HL-60 (cell line): ENCODE results near the gene SLC8A2.

Experiments
- DNase-seq, 2 experiments: peaks; one replicate each; pipeline ENCODE4 v3.0.0-alpha.2; 2010 to 2020; ENCODE audit warnings: low read depth in 1 of 2, low spot score in 1 of 2
- H3K27ac ChIP-seq: fragments of 250-450 bp; sonication (Bioruptor Pico); replicated peaks from 2 replicates; pipeline ENCODE4 v1.5.1; 2020; ENCODE audit warnings: mild to moderate bottlenecking, moderate library complexity
- H3K27me3 ChIP-seq: fragments of 250-450 bp; sonication (Bioruptor Pico); 2 replicates; pipeline ENCODE4 v1.5.1; 2021; ENCODE audit warnings: mild to moderate bottlenecking, moderate library complexity; ENCODE audit not compliant: insufficient read depth, poor library complexity, severe bottlenecking
- H3K4me3 ChIP-seq: replicated peaks from 2 replicates; pipeline ENCODE4 v1.5.1; 2011; ENCODE audit warnings: mild to moderate bottlenecking, control low read depth, low read length; ENCODE audit not compliant: insufficient read depth
- GABPA ChIP-seq: IDR thresholded peaks from 2 replicates; pipeline ENCODE4 v1.6.1; 2012; ENCODE audit warnings: low read depth
- POLR2AphosphoS5 ChIP-seq: IDR thresholded peaks from 2 replicates; pipeline ENCODE4 v1.6.1; 2012; ENCODE audit warnings: low read depth
- SPI1 ChIP-seq: IDR thresholded peaks from 2 replicates; pipeline ENCODE4 v1.6.1; 2012; ENCODE audit warnings: low read depth, mild to moderate bottlenecking, borderline replicate concordance
- TF ChIP-seq, protein P1 (sequence below): IDR thresholded peaks from one replicate; pipeline ENCODE4 v1.5.1; 2011; ENCODE audit warnings: low read length, control low read depth, inconsistent platforms; ENCODE audit not compliant: insufficient read depth
- TF ChIP-seq, protein P2 (sequence below): IDR thresholded peaks from 2 replicates; pipeline ENCODE4 v1.6.1; 2012; ENCODE audit warnings: low read depth; ENCODE audit not compliant: insufficient replicate concordance

The SLC8A2 gene

DNA sequence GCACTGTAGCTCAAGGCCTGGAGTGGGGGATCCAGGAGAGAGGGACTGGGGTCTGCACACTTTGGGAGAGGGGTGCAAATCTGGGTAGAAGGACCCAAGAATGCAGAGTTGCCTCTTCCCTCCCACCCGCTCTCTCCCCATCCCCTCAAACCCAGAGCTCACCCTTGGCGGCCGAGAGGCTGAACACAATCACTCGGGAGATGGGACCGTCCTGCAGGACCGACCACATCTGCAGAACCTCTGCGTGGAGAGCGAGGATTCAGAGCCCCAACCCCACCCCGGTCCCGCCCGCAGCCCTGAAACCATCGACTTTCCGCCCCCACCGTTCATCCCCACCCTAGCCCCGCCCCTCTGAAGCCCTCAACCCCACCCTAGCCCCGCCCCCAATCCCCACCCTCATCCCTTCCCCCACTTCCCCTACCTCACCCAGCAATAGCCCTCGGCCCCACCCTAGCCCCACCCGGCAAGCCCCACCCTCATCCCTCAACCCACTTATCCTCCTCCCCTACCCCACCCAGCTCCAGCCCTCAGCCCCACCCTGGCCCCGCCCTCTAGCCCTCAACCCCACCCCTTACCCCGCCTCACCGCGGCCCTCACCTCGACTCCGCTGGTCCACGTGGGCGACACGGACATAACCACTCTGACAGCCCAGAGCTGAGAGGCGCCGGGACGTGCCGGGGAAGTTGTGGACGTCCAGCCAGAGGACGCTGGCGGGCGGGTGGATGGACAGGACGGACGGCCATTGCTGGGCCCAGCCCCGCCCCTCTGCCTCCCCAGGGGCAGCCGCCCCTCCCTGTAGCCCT, 8.2 kb upstream of the SLC8A2 start:
- no peak for DNase-seq
- Histone ChIP-seq H3K27ac (no peak overlapping the region), H3K27me3 (no peaks in the 10 kb centered on the region), H3K4me3 (no peak overlapping the region)
- TF ChIP-seq SPI1: no peak
- no peak for TF ChIP-seq POLR2AphosphoS5
- TF ChIP-seq, protein P1, sequence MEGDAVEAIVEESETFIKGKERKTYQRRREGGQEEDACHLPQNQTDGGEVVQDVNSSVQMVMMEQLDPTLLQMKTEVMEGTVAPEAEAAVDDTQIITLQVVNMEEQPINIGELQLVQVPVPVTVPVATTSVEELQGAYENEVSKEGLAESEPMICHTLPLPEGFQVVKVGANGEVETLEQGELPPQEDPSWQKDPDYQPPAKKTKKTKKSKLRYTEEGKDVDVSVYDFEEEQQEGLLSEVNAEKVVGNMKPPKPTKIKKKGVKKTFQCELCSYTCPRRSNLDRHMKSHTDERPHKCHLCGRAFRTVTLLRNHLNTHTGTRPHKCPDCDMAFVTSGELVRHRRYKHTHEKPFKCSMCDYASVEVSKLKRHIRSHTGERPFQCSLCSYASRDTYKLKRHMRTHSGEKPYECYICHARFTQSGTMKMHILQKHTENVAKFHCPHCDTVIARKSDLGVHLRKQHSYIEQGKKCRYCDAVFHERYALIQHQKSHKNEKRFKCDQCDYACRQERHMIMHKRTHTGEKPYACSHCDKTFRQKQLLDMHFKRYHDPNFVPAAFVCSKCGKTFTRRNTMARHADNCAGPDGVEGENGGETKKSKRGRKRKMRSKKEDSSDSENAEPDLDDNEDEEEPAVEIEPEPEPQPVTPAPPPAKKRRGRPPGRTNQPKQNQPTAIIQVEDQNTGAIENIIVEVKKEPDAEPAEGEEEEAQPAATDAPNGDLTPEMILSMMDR: no peak
- TF ChIP-seq, protein P2, sequence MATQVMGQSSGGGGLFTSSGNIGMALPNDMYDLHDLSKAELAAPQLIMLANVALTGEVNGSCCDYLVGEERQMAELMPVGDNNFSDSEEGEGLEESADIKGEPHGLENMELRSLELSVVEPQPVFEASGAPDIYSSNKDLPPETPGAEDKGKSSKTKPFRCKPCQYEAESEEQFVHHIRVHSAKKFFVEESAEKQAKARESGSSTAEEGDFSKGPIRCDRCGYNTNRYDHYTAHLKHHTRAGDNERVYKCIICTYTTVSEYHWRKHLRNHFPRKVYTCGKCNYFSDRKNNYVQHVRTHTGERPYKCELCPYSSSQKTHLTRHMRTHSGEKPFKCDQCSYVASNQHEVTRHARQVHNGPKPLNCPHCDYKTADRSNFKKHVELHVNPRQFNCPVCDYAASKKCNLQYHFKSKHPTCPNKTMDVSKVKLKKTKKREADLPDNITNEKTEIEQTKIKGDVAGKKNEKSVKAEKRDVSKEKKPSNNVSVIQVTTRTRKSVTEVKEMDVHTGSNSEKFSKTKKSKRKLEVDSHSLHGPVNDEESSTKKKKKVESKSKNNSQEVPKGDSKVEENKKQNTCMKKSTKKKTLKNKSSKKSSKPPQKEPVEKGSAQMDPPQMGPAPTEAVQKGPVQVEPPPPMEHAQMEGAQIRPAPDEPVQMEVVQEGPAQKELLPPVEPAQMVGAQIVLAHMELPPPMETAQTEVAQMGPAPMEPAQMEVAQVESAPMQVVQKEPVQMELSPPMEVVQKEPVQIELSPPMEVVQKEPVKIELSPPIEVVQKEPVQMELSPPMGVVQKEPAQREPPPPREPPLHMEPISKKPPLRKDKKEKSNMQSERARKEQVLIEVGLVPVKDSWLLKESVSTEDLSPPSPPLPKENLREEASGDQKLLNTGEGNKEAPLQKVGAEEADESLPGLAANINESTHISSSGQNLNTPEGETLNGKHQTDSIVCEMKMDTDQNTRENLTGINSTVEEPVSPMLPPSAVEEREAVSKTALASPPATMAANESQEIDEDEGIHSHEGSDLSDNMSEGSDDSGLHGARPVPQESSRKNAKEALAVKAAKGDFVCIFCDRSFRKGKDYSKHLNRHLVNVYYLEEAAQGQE: no peak
- no peak for TF ChIP-seq GABPA

DNA sequence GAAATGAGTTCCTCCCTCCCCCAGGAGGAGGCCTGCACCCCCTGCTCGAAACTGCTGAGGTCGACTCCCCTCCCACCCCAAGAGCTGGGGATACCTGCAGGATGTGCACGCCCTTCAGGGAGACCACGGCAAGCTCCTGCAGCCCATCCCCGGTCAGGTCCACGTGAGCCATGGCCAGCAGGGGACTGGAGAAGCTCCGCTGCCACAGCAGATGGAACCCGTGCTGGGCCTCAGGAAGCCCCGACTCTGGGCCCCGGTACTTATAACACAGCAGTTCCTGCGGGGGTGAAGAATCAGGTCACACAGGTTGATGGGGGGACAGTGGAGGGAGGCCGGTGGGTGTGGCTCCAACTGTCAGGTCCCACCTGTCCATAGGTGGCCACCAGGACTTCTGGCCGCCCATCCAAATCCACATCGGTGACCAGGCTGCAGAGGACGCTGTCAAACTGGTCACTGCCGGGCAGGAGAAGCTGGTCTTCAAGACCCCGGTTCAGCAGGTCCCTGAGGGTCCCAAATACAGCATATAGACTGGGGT, 4.8 kb upstream of the SLC8A2 start:
- no peak overlapping the region for H3K27ac ChIP-seq
- TF ChIP-seq, protein P1: no peak
- TF ChIP-seq, protein P2: no peak
- TF ChIP-seq POLR2AphosphoS5: no peak
- TF ChIP-seq SPI1: no peak
- no peak for TF ChIP-seq GABPA
- no peak for DNase-seq
- peaks cover 6% of the 10 kb centered on the region for H3K27me3 ChIP-seq
- no peak overlapping the region for H3K4me3 ChIP-seq

DNA sequence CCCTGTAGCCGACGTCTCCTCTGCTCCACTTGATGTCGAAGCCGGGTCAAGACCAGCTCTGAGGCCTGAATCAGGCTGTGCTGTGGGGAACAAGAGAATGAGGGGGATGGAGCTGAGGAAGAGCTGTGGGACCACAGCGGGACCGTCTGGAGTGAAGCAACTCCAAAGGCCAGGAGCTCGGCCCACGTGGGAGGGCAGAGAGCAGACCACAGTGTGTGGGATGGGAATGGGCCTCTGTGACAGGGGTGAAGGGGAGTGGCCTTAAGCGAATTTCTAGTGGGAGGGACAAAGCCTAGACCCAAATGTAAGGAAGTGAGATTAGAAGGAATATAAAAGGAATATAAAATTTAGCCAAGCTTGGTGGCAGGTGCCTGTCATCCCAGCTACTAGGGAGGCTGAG, 3.8 kb upstream of the SLC8A2 start:
- Histone ChIP-seq H3K4me3 (no peak overlapping the region), H3K27ac (no peak overlapping the region), H3K27me3 (peaks cover 16% of the 10 kb centered on the region)
- DNase-seq: no peak
- no peak for TF ChIP-seq POLR2AphosphoS5
- TF ChIP-seq, protein P2: no peak
- TF ChIP-seq, protein P1: no peak
- TF ChIP-seq GABPA: no peak
- no peak for TF ChIP-seq SPI1
